NCI-H226 (cell line): ENCODE data around the gene CCDC148.
"Not testable (repeated sequence)": the region's sequence is repeated elsewhere in the genome, so short reads cannot be mapped to it uniquely, and the experiment has no call there.

ENCODE experiments used
- DNase-seq: peaks from one replicate; pipeline ENCODE4 v3.0.0-alpha.2; 2015

The CCDC148 gene

GRCh38 chr2:158413581-158413980, 43.0 kb downstream of the CCDC148 start:
- no peak for DNase-seq

- DNase-seq = peak; percentile 74
Measured at GRCh38 chr2:158412206-158412605, 44.3 kb downstream of the CCDC148 start.

- DNase-seq = no peak
Measured at GRCh38 chr2:158411748-158412147, 44.8 kb downstream of the CCDC148 start.

- DNase-seq = no peak
Measured at GRCh38 chr2:158410132-158410531, 46.4 kb downstream of the CCDC148 start.

GRCh38 chr2:158407031-158407430, 49.5 kb downstream of the CCDC148 start:
- DNase-seq = no peak

- no peak for DNase-seq
Measured at GRCh38 chr2:158405341-158405740, 51.2 kb downstream of the CCDC148 start.

- DNase-seq = no peak
Measured at GRCh38 chr2:158403237-158403636, 53.3 kb downstream of the CCDC148 start.

- DNase-seq = no peak
Measured at GRCh38 chr2:158402665-158403064, 53.9 kb downstream of the CCDC148 start.

GRCh38 chr2:158395166-158395565, 61.4 kb downstream of the CCDC148 start:
- DNase-seq = peak; percentile 50

- peak; percentile 18 for DNase-seq
Measured at GRCh38 chr2:158394453-158394852, 62.1 kb downstream of the CCDC148 start.

GRCh38 chr2:158393886-158394285, 62.7 kb downstream of the CCDC148 start:
- DNase-seq = no peak

- DNase-seq = no peak
Measured at GRCh38 chr2:158392687-158393086, 63.9 kb downstream of the CCDC148 start.

GRCh38 chr2:158391876-158392275, 64.7 kb downstream of the CCDC148 start:
- DNase-seq = peak; percentile 79

- DNase-seq = no peak
Measured at GRCh38 chr2:158391361-158391760, 65.2 kb downstream of the CCDC148 start.

GRCh38 chr2:158388159-158388558, 68.4 kb downstream of the CCDC148 start:
- no peak for DNase-seq

- DNase-seq = no peak
Measured at GRCh38 chr2:158385646-158386045, 70.9 kb downstream of the CCDC148 start.

- DNase-seq = no peak
Measured at GRCh38 chr2:158381978-158382377, 74.6 kb downstream of the CCDC148 start.

- DNase-seq = no peak
Measured at GRCh38 chr2:158381205-158381604, 75.3 kb downstream of the CCDC148 start.

GRCh38 chr2:158380746-158381145, 75.8 kb downstream of the CCDC148 start:
- no peak for DNase-seq

- DNase-seq = no peak
Measured at GRCh38 chr2:158378926-158379325, 77.6 kb downstream of the CCDC148 start.

GRCh38 chr2:158366342-158366741, 90.2 kb downstream of the CCDC148 start:
- DNase-seq = no peak

- peak; percentile 83 for DNase-seq
Measured at GRCh38 chr2:158359846-158360245, 96.7 kb downstream of the CCDC148 start.

GRCh38 chr2:158357699-158358098, 98.9 kb downstream of the CCDC148 start:
- no peak for DNase-seq

GRCh38 chr2:158357122-158357521, 99.4 kb downstream of the CCDC148 start:
- no peak for DNase-seq

- DNase-seq = not testable (repeated sequence)
Measured at GRCh38 chr2:158351466-158351816, 105.1 kb downstream of the CCDC148 start.
